HG03108 (cell line): ENCODE results near the gene FAM131C.
"Not testable (repeated sequence)": the region's sequence is repeated elsewhere in the genome, so short reads cannot be mapped to it uniquely, and the experiment has no call there.

ENCODE experiments used
- ATAC-seq: cut with Tn5 transposase; IDR thresholded peaks from one replicate; pipeline ENCODE4 v1.9.1; 2021; ENCODE audit warnings: moderate library complexity; ENCODE audit not compliant: unreplicated experiment

The FAM131C gene

DNA sequence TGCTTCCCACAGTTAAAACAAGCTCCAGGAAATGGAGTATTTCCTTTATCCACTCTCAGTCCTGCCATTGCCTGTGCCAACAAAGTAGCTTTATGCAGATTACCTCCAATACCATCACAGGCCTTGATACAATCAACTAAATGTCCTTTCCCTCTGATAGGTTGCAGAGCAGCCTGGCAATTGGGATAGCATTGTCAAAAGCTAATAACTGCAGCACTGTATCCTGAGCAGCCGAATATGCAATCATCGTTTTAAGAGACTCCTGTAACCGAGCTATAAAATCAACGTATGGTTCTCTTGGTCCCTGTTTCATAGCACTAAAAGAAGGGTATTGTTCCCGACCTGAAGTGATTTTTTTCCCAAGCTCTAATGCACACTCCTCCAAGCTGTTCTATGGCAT is 33.6 kb upstream of the FAM131C start:
- not testable (repeated sequence) for ATAC-seq

DNA sequence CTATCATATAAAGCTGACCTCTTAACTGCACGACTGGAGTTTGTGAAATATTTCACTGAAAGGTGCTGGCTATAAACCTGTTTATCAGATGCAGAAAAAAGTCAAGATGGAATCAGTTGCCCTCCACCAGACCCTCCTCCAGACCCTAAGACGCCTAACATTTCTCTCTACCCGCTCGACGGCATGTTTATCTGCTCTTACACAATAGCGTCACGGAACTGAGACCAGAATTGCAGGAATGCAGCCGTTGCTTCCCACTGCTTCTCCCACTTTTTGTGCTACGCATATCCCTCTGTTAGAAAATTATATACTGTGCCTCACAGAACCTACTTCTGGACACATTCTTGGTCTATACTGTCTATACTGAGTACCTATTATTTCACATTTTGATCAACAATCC is 28.2 kb upstream of the FAM131C start:
- no peak for ATAC-seq

DNA sequence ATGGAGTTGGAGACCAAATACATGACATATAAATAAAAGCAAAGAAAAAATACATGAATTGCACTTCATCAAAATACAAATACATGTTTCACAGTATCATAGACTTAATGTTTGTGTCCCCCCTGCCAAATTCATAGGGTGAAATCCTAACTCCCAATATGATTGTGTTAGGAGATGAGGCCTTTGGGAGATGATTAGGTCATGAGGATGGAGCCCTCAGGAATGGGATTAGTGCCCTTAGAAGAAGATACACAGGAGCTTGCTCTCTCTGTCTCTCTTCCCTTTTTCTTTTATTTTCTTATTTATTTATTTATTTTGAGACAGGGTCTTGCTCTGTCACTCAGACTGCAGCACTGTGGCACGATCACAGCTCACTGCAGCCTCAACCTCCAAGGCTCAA is 26.0 kb upstream of the FAM131C start:
- no peak for ATAC-seq

DNA sequence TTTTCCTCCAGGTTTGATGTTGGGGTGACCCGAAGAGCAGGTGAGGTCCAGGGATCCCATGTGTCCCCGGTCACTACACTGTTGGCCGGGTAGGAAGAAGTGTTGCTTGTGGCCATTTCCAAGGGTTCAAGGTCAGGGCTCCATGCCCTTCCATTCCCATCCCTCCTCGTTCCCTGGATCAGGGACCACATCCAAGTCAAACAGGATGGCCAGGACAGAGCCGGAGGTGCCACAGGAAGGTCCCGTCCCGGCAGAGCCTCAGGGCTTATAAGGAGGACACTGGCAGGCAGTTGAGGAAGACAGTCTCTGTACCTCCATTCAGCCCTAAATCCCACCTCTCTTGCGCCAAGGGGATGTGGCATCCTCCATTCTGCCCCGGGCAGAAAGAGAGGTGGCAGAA is 22.0 kb upstream of the FAM131C start:
- ATAC-seq, result no peak

DNA sequence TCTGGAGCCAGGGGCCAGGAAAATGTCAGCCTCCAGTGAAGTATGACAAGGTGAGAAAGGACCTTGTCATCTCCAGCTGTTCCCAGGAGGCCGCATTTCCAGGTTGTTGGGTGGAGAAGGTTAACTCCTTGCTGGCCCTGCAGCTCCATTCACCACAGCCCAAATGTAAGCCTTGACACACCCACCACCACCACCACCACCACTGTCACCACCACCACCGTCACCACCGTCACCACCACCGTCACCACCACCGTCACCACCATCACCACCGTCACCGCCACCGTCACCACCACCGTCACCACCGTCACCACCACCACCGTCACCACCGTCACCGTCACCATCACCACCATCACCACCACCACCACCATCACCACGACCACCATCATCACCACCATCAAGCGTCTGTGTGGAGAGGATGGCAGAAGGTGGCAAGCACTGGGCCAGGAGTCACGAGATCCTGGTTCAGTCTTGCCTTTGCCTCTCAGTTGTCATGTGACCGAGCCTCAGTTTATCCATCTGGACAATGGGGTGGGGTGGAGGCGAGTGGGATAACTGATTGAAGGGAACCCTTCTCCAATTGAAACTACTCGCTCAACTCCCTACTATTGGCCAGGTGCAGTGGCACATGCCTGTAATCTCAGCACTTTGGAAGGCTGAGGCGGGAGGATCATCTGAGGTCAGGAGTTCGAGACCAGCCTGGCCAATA is 21.2 kb upstream of the FAM131C start:
- no peak for ATAC-seq

DNA sequence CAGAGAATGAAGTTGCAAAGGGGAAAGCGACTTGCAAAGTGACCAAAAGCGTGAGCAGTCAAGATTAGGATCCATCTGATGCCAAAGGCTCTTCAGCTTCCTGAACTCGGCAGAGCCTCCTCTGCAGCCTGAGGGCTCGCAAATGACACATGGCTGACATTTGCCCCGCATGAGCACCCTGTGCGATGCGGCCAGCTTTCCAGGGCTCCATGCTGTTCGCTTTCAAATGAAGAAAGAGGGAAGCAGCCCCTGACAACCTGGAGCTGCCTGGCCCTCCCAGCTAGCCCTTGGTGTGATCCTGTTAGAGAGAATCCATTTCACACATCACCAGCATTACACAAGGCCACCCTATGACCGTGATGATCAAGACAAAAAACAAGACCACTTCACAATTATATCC is 20.2 kb upstream of the FAM131C start:
- ATAC-seq, result no peak

DNA sequence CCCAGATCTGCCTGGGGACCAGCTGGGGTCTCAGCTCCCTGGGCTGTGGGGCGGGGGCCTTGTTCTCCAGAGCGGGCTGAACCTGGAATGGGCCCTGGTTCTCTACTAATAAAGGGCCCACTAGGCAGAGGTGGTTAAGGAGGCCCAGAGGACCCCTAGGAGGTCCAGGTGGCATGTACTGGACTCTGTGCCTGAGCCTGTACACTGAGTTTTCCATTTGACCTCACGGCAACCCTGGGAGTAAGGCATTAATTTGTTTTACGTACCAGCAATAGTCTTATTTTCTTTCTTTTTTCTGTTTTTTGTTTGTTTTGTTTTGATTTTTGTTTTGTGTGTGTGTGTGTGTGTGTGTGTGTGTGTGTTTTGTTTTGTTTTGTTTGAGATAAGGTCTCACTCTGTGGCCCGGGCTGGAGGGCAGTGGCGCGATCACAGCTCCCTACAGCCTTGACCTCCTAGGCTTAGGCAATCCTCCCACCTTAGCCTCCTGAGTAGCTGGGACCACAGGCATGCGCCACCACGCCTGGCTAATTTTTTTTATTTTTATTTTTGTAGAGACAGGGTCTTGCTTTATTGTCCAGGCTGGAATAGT is 19.6 kb upstream of the FAM131C start:
- ATAC-seq, result no peak

DNA sequence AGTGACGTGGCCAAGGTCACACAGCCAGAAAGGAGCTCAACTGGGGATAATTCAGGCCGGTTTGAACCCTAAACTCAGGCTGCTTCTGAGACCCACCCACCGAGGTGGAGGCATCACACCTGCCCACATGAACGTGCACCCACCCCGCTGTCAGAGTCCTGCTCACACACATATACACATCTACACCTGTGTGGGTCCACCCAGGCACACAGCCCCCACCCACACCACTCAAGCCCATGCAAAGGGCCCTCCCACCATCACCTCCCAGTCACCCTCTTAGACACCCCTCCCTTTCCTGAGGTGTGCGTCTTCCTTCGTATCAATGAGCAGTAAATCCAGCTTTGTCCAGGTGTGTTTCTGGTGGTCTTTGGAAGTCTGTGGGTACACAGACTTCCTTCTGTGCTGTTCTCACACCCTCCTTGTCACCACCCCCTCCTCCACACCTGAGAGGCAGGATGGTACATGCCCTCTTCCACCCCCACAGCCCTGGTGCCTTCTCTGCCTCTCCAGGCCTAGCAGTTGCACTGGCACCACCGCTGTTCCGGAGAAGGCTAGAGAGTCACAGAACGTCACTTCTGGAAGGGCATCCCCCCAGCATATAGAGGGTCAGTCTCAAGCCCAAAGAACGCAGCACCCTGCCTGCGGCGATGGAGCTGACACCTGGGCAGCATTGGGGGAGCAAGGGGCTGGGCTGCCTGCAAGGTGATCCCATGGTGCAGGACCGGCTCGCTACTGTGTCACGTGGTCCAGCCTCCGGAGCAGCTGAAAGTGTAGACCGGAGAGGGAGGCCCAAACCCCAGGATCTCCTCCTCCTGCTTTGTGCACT is 18.9 kb upstream of the FAM131C start:
- ATAC-seq, result no peak

DNA sequence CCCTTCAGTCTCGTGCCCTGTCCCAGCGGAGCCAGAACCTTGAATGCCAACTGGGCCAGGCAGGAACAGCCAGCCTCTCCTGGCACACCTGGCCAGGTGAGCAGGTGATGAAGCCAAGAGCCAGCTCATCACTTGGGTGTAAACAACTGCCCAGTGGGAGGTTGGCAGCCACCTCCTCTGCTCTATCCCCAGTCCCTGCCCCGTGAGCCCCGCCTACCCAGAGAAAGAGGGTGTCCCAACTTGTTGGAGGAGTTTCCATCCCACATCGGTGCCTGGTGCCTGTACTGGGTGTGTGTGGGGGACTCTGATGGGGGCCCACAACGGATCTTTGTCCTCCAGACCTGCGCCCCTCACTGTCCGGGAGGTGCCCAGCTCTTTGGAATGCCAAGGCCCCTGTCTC is 17.8 kb upstream of the FAM131C start:
- ATAC-seq, result no peak

DNA sequence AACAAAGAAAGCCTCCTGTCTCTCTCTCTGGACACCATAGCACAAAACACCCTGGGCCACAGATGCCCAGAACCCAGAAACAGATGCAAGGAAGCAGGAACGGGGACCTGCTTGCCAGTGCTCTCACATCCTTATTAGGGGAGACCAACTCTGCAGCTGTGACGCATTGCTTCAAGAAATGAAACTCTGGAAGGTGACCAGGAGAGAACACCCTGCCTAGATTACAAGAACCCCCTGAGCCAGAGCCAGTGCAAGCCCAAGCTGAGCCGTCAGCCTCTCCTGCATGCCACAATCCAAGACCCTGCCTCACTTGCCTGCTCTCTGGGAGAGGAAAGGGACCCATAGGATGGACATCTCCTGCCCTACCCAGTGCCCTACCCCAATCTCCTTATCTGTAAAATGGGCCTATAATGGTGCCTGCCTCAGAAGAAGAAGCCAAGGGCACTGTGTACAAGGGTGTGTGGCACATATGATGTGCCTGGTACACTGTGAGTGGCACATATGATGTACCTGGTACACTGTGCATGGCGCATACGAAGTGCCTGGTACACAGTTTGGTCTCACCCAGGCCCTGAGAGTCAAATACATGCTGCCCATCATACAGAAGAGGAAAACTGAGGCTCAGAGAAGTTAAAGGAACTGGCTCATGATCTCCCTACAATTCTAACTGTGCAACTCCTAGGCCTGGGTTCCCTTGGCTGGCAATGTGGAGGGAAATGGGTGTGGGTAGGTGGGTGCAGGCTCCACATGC is 16.8 kb upstream of the FAM131C start:
- ATAC-seq, result no peak

DNA sequence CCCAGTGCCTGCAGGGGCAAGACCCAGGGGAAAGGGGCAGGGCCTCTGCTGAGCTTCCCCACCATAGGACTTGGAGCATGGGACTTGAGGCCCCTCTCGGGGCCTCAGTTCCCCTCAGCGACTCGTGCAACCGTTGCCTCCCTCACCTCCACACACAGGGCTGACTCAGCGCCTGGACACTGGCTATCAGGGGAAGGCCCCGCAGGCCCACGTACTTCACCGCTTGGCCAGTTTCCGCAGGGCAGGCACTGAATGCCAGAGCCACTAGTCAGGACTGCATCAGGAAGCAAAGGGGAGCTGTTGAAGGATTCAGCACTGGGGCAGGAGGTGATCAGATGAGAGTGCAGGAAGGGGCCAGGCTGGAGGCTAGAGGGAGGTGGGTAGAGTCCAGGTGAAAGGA is 15.5 kb upstream of the FAM131C start:
- no peak for ATAC-seq

DNA sequence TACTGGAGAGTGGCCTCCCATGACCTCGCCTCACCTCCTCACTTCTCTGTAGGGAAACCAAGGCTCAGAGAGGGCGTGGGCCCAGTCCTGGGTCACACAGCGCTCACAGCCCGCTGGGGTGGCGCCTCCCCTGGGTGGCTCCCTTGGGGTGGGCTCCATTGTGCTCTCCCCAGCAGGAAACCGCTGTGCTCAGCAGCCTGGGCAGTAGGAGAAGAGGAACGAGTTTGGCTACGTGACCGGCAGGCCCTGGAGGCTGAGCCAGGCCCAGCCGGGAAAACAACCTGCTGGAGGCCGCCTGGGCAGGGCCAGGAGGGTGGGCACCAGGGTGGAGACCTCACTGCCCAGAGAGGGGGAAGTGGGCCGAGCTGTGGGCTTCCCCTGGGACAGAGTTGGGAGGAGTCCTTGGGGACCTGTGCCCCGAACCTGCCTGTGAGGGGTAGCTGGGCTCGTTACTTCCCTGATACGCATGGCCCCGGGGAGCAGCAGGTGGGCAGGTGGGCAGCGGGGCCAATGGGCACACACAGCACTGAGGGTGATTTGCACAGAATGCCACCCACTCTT is 15.0 kb upstream of the FAM131C start:
- ATAC-seq, result no peak

DNA sequence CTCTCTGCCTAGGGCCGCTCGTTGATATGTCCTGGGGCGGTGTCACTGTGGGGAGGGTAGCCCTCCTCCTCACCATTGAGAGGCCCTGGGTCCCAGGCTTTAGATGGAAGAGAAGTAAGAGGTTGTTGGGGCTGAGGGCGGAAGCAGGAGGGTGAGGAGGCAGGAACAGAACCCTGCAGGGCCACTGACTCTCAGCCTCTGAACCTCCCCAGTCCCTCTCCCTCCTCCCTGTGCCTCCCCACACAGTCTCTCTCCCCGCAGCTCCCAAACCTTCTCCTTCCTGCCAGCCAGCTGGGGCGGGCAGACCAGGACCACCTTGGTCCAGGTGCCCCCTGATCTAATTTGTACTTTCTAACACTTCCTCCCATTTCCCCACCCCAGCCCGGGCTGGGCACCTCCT is 14.3 kb upstream of the FAM131C start:
- no peak for ATAC-seq

DNA sequence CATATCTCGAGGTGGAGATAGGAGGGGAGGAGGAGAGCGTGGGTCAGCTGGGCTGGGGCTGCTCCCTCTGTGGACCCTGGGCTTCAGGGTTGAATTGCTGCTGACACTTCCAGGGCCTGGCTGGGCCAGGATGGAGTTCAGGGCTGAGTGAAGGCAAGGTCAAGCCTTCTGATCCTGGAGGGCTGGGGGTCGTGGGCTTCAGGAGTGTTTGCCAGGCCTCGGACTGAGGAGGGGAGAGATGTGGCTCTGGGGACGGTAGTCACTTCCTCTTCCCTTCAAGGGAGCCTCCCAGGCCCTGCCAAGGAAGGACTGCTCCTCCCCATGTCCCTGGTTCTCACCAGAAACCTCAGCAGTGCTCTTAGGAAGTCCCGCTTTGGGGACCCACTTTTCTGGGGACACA is 12.1 kb upstream of the FAM131C start:
- ATAC-seq, result no peak

DNA sequence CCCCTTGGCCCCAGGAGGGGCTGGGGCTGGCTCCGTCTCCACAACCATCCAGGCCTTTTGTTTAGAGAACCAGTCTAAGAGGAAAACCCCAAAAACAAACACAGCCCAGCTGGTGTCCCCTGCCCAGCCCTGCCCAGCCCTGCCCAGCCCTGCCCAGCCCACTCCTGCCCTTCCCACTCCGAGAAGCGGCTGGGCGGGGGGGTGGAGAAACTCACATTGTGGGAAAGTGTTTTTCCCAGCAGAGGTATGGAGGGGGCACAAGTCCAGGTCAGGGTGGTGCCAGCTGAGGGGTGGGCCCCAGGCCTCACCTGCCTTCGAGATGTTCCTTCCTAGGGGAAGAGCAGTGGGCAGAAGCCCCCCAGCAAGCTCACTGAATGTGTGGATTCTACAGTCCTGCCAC is 10.0 kb upstream of the FAM131C start:
- no peak for ATAC-seq

DNA sequence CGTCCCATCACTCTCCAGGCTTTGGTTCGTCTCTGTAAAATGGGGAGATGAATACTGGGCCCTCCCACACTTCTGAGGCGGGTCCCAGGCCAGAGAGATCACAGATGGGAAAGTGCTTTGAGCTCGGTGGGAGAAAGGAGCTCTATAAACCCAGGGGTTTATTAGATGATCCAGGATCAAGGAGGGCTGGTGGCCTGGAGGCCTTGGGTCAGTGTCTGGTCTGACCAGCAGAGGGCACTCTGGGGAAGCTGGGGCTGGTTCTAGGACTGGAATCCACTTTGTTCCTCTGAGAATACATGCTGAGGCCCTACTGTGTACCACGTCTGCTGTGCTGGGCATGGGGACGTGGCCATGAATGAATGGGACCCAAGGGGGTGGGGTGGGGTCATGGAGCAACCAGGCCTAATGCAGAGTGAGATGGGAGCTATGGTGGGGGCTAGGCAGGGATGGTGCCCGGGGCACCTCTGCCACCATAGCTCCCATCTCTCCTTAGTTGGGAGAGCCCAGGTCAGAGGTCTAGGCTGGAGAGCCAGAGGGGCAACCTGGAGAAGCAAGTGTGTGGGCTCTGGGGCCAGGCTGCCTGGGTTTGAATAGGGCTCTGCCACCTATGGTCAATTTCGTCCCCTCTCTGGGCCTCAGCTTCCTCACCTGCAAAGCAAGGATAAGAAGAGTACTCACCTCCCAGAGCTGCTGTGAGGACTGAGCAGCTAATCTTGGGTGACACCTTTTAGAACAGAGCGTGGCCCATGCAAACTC is 9.0 kb upstream of the FAM131C start:
- ATAC-seq, result no peak

DNA sequence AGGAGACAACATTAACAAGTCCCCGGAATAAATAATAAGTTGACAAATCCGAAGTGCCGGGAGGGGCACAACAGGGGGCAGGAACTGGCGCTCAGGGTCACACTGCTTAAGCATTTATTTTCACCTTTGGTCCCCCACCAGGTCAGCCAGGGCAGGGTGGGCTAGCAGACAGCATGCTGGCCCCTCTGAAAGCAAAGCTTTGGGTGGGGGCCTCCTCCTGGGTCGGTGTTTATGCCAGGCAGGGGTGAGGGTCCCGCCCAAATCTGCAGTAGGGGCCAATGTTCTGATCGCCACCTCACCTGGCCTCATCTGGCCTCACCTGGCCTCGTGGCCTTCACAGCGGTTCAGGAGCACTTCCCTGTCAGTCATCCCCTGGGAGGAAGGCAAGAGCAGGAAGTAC is 8.2 kb upstream of the FAM131C start:
- ATAC-seq, result no peak

DNA sequence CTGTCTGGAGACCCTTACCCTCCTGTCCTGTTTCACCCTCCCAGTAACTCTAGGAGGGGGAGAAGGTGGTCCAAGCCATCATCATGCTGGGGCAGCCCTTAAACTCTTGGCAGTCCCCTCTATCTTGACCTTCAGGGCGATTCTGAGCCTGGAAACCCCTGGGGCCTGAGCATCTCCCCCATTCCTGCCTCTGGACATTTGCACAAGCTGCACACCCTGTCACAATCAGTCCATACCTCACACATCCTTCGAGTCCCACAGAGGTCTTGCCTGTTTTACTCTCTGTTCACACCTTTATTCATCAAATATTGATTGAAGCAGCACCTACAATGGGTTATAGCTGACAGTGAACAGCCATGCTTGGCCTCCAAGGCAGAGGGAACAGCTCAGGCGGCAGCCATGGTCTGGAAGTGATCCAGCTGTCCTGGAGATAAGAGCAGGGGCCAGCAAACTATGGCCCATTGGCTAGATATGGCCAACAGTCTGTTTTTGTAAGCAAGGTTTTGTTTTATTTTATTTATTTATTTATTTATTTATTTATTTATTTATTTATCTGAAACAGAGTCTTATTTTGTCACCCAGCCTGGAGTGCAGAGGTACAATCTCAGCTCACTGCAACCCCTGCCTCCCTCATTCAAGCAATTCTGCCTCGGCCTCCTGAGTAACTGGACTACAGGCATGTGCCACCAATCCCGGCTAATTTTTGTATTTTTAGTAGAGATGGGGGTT is 7.1 kb upstream of the FAM131C start:
- no peak for ATAC-seq

DNA sequence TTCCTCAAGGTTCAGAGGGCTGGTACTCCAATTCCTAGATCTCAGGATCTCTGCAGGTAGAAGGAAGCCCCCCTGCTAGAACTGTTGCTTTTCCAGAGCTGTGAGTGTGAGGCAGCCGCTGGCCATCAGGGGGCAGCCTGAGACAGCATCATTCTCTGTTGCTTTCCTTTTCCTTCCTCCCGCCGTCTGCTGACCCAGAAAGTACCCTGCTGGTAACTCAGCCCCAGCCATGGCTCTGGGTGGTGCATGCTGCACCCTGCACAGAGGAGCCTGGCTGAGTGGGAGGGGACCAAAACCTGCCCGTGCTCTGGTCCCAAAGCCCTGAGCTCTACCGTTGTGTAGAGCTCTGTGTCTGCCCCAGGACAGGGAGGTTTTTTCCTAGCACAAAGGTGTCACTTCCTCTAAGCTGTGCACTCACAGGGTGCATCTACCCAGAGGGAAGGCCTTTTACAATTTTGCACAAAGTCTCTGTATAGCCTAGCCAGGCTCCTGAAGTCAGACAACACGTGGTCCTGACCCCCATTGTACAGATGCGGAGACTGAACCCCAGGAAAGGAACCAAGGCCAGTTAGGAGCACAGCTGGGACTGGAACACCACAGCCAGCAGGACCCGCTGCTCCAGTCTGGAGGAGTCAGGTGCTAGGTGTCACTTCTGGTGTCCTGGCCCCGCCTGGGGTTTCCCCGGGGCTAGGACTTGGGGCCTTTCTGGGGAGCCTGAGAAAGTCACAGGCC is 5.6 kb upstream of the FAM131C start:
- no peak for ATAC-seq
